ENCODE results near the gene COX10.

Gene COX10

GRCh38 chr17:14245002-14245401 is 175.7 kb downstream of the COX10 start:
- no peak overlapping the region for H3K4me3 ChIP-seq (ENCODE audit: low read depth, low read length)

- no peak overlapping the region for H3K4me3 ChIP-seq (ENCODE audit: low read depth, low read length)
These were observed 176.3 kb downstream of the COX10 start for GRCh38 chr17:14245629-14246028.

All from iPS-11a (cell line).